Glutamatergic neuron (in vitro differentiated cells): ENCODE measurements around the gene RBM41. TPM values are rescaled to one million over a fixed set of nuclear protein-coding genes. Genes with fewer than 3 reads are reported as not detected.
A peak's percentile ranks its signal among the peaks of the same experiment; 100 is the strongest.

Experiments used
- DNase-seq: peaks from one replicate; pipeline ENCODE4 v3.0.0; 2022
- H3K27ac Mint-ChIP-seq: one replicate; pipeline ENCODE4 v1.8.0; 2020; ENCODE audit warnings: mild to moderate bottlenecking, mixed read lengths, inconsistent platforms; ENCODE audit not compliant: unreplicated experiment
- H3K27me3 Mint-ChIP-seq: one replicate; pipeline ENCODE4 v1.8.0; 2020; ENCODE audit warnings: mild to moderate bottlenecking, moderate library complexity, mixed read lengths, inconsistent platforms; ENCODE audit not compliant: unreplicated experiment
- H3K36me3 Mint-ChIP-seq: one replicate; pipeline ENCODE4 v1.8.0; 2020; ENCODE audit warnings: mild to moderate bottlenecking, mixed read lengths, inconsistent platforms; ENCODE audit not compliant: unreplicated experiment
- H3K4me1 Mint-ChIP-seq: one replicate; pipeline ENCODE4 v1.8.0; 2020; ENCODE audit warnings: mild to moderate bottlenecking, low read depth, mixed read lengths, inconsistent platforms; ENCODE audit not compliant: unreplicated experiment
- H3K4me3 Mint-ChIP-seq: one replicate; pipeline ENCODE4 v1.8.0; 2020; ENCODE audit warnings: mild to moderate bottlenecking, mixed read lengths, inconsistent platforms; ENCODE audit not compliant: unreplicated experiment
- H3K9me3 Mint-ChIP-seq: one replicate; pipeline ENCODE4 v1.8.0; 2020; ENCODE audit warnings: mild to moderate bottlenecking, moderate library complexity, mixed read lengths, inconsistent platforms; ENCODE audit not compliant: unreplicated experiment
- CTCF ChIP-seq: fragments of 200-600 bp; sonication (generic); IDR thresholded peaks from one replicate; pipeline ENCODE4 v1.5.0; 2021; ENCODE audit not compliant: partially characterized antibody, unreplicated experiment
- total RNA-seq: library from RNA; stranded (reverse); fragmentation: NEBNext Ultra II Directional; extraction: Animal tissue kit (Norgen Biotek cat#: 25700); gene quantifications from one replicate; pipeline ENCODE4 v1.2.1, GENCODE V29; 2021; ENCODE audit not compliant: unreplicated experiment

Gene RBM41
- total RNA-seq, 1 donor from 2014 or later = 18.9 TPM

GRCh38 chrX:107135049-107135964 lies 16.7 kb upstream of the RBM41 start:
- Mint-ChIP-seq H3K27ac (no peak overlapping the region), H3K4me3 (no peak overlapping the region), H3K4me1 (no peaks in the 10 kb centered on the region)

GRCh38 chrX:107123750-107124149 lies 5.1 kb upstream of the RBM41 start:
- Mint-ChIP-seq H3K36me3 (no peaks in the 10 kb centered on the region), H3K9me3 (no peaks in the 10 kb centered on the region), H3K4me3 (no peak overlapping the region), H3K27me3 (no peaks in the 10 kb centered on the region), H3K27ac (no peak overlapping the region), H3K4me1 (no peaks in the 10 kb centered on the region)
- TF ChIP-seq CTCF = no peak
- DNase-seq = no peak

More at GRCh38 chrX:107135049-107135964, 16.7 kb upstream of the RBM41 start:
- no peaks in the 10 kb centered on the region for H3K36me3 Mint-ChIP-seq
- TF ChIP-seq CTCF = no peak
- H3K9me3 Mint-ChIP-seq = no peaks in the 10 kb centered on the region
- no peak for DNase-seq
- H3K27me3 Mint-ChIP-seq = no peaks in the 10 kb centered on the region

- TF ChIP-seq CTCF = no peak
- H3K4me1 Mint-ChIP-seq = peaks cover 7% of the 10 kb centered on the region
- no peaks in the 10 kb centered on the region for H3K27me3 Mint-ChIP-seq
- no peak for DNase-seq
- no peaks in the 10 kb centered on the region for H3K36me3 Mint-ChIP-seq
- H3K4me3 Mint-ChIP-seq = no peak overlapping the region
- no peak overlapping the region for H3K27ac Mint-ChIP-seq
- no peaks in the 10 kb centered on the region for H3K9me3 Mint-ChIP-seq
Measured at GRCh38 chrX:107119283-107119682, 661 bp upstream of the RBM41 start.

- Mint-ChIP-seq H3K4me1 (peaks cover 7% of the 10 kb centered on the region), H3K4me3 (peak overlapping the region; percentile 99), H3K9me3 (no peaks in the 10 kb centered on the region), H3K27me3 (no peaks in the 10 kb centered on the region), H3K27ac (peak overlapping the region; percentile 68), H3K36me3 (no peaks in the 10 kb centered on the region)
- no peak for TF ChIP-seq CTCF
- DNase-seq = no peak
Measured at GRCh38 chrX:107117993-107118321, 665 bp downstream of the RBM41 start.

GRCh38 chrX:107107459-107107858 lies 11.2 kb downstream of the RBM41 start:
- H3K4me3 Mint-ChIP-seq = no peak overlapping the region
- no peaks in the 10 kb centered on the region for H3K4me1 Mint-ChIP-seq
- H3K36me3 Mint-ChIP-seq = no peaks in the 10 kb centered on the region
- no peak for DNase-seq
- no peaks in the 10 kb centered on the region for H3K27me3 Mint-ChIP-seq
- no peak for TF ChIP-seq CTCF
- no peaks in the 10 kb centered on the region for H3K9me3 Mint-ChIP-seq
- no peak overlapping the region for H3K27ac Mint-ChIP-seq
